HCT116 (cell line): ENCODE measurements around the gene SLCO2B1. TPM values are rescaled to one million over a fixed set of nuclear protein-coding genes. Genes with fewer than 3 reads are reported as not detected.

Experiments
- ATAC-seq: fragments of 200-7000 bp; cut with Tn5 transposase; 2 replicates; pipeline ENCODE4 v1.9.1; 2020; ENCODE audit warnings: mild to moderate bottlenecking, moderate library complexity
- BruUV-seq: library from RNA; stranded (reverse); fragments of 400-500 nt; replicated peaks from 2 replicates; lab custom pipeline; 2021; lab: Mats Ljungman, UMichigan
- CTCF ChIA-PET: fragments of 300-600 bp; sonication (Branson Sonifier 250); formaldehyde crosslinking; loops from one replicate; lab custom pipeline; 2021; ENCODE audit warnings: antibody characterized with exemption; lab: Charles Lee
- POLR2A ChIA-PET: fragments of 300-600, 350-600 bp; sonication (Branson Sonifier 250); formaldehyde crosslinking; loops from one replicate; lab custom pipeline; 2021; ENCODE audit warnings: antibody characterized with exemption; lab: Charles Lee
- RAD21 ChIA-PET, 2 experiments: fragments of 300-600 bp; sonication (Branson Sonifier 250); formaldehyde crosslinking; loops; one replicate each; lab custom pipeline; 2023; ENCODE audit warnings: low total read pairs in 2 of 2; ENCODE audit not compliant: uncharacterized antibody in 2 of 2, unreplicated experiment in 2 of 2, low non-redundant PET in 1 of 2; lab: Charles Lee
- DNase-seq: peaks from one replicate; pipeline ENCODE4 v3.0.0-alpha.2; 2010; ENCODE audit warnings: low read depth, low spot score
- H2AFZ ChIP-seq: fragments of 200-600 bp; shearing (Covaris generic), sonication (generic); 2 replicates; pipeline ENCODE4 v1.6.1; 2017; ENCODE audit warnings: low read depth, mixed run types, mixed read lengths, antibody characterized with exemption, low read length; ENCODE audit not compliant: poor library complexity, severe bottlenecking
- H3K27ac ChIP-seq: 2 replicates; pipeline ENCODE4 v1.5.1; 2012; ENCODE audit warnings: low read depth, low read length
- H3K27me3 ChIP-seq: fragments of 200-600 bp; sonication (generic); 2 replicates; pipeline ENCODE4 v1.6.1; 2016; ENCODE audit warnings: mixed run types, low read length, mixed read lengths; ENCODE audit not compliant: insufficient read depth
- H3K36me3 ChIP-seq, 2 experiments: fragments of 200-500 bp in 1 of 2; fragments of 200-600 bp in 1 of 2; sonication (Bioruptor generic) in 1 of 2; sonication (generic) in 1 of 2; 2 replicates each; pipeline versions ENCODE4 v1.5.1 to v1.6.1; 2014 to 2016; ENCODE audit warnings: low read length in 2 of 2, inconsistent platforms in 1 of 2, mixed read lengths in 1 of 2, mixed run types in 1 of 2; ENCODE audit not compliant: insufficient read depth in 2 of 2, control insufficient read depth in 1 of 2
- H3K4me1 ChIP-seq, 2 experiments: fragments of 200-600 bp in 1 of 2; sonication (generic) in 1 of 2; 2 replicates each; pipeline versions ENCODE4 v1.5.1 to v1.6.1; 2012 to 2017; ENCODE audit warnings: low read length in 2 of 2, inconsistent platforms in 1 of 2, mild to moderate bottlenecking in 1 of 2, mixed read lengths in 1 of 2, mixed run types in 1 of 2, moderate library complexity in 1 of 2; ENCODE audit not compliant: insufficient read depth in 2 of 2, control insufficient read depth in 1 of 2
- H3K4me2 ChIP-seq: fragments of 200-600 bp; sonication (generic); 2 replicates; pipeline ENCODE4 v1.6.1; 2017; ENCODE audit warnings: mixed run types, low read length, mixed read lengths
- H3K4me3 ChIP-seq, 2 experiments: fragments of 200-600 bp in 1 of 2; sonication (generic) in 1 of 2; replicated peaks in 1 of 2; 2 replicates each; pipeline ENCODE4 v1.5.1; 2011 to 2016; ENCODE audit warnings: low read length in 2 of 2, control low read depth in 1 of 2, low read depth in 1 of 2, mild to moderate bottlenecking in 1 of 2, mixed read lengths in 1 of 2, mixed run types in 1 of 2
- H3K79me2 ChIP-seq: fragments of 200-600 bp; sonication (generic); 2 replicates; pipeline ENCODE4 v1.6.1; 2017; ENCODE audit warnings: mild to moderate bottlenecking, mixed run types, low read length, moderate library complexity, mixed read lengths; ENCODE audit not compliant: insufficient read depth
- H3K9ac ChIP-seq: fragments of 200-600 bp; sonication (generic); 2 replicates; pipeline ENCODE4 v1.6.1; 2016; ENCODE audit warnings: low read length, mixed read lengths
- H3K9me2 ChIP-seq: fragments of 200-600 bp; sonication (generic), shearing (Covaris generic); 2 replicates; pipeline ENCODE4 v1.6.1; 2017; ENCODE audit warnings: mixed run types, mild to moderate bottlenecking, moderate library complexity; ENCODE audit not compliant: insufficient read depth
- H3K9me3 ChIP-seq, 2 experiments: fragments of 200-500 bp in 1 of 2; fragments of 200-600 bp in 1 of 2; sonication (Bioruptor generic) in 1 of 2; sonication (generic) in 1 of 2; 2 replicates each; pipeline ENCODE4 v1.6.1; 2014 to 2017; ENCODE audit warnings: low read length in 2 of 2, mixed read lengths in 2 of 2, inconsistent platforms in 1 of 2, low read depth in 1 of 2, mild to moderate bottlenecking in 1 of 2, mixed run types in 1 of 2, moderate library complexity in 1 of 2; ENCODE audit not compliant: control insufficient read depth in 1 of 2, insufficient read depth in 1 of 2
- H4K20me1 ChIP-seq: fragments of 200-600 bp; sonication (generic), shearing (Covaris generic); 2 replicates; pipeline ENCODE4 v1.6.1; 2017; ENCODE audit warnings: mixed run types, mild to moderate bottlenecking, moderate library complexity; ENCODE audit not compliant: insufficient read depth
- CEBPB ChIP-seq: IDR thresholded peaks from 2 replicates; pipeline ENCODE4 v1.6.1; 2012; ENCODE audit warnings: low read depth
- EZH2 ChIP-seq: fragments of 200-600 bp; sonication (generic); IDR thresholded peaks from 2 replicates; pipeline ENCODE4 v1.6.1; 2017; ENCODE audit warnings: antibody characterized with exemption, mixed run types
- EZH2phosphoT487 ChIP-seq: fragments of 200-600 bp; IDR thresholded peaks from 2 replicates; pipeline ENCODE4 v1.6.1; 2018; ENCODE audit warnings: antibody characterized with exemption, borderline replicate concordance
- FOSL1 ChIP-seq: IDR thresholded peaks from 2 replicates; pipeline ENCODE4 v1.6.1; 2012; ENCODE audit warnings: low read depth
- JUND ChIP-seq: IDR thresholded peaks from 2 replicates; pipeline ENCODE4 v1.6.1; 2012
- POLR2A ChIP-seq: IDR thresholded peaks from 2 replicates; pipeline ENCODE4 v1.7.0; 2011; ENCODE audit warnings: borderline replicate concordance; ENCODE audit not compliant: insufficient read depth, insufficient read length; ENCODE audit errors: extremely low read depth
- SIN3A ChIP-seq: IDR thresholded peaks from 2 replicates; pipeline ENCODE4 v1.6.1; 2012; ENCODE audit warnings: low read depth
- SP1 ChIP-seq: IDR thresholded peaks from 2 replicates; pipeline ENCODE4 v1.6.1; 2012; ENCODE audit warnings: low read depth
- SRF ChIP-seq: IDR thresholded peaks from 2 replicates; pipeline ENCODE4 v1.6.1; 2012; ENCODE audit warnings: low read depth
- YY1 ChIP-seq: IDR thresholded peaks from 2 replicates; pipeline ENCODE4 v1.6.1; 2011; ENCODE audit warnings: low read length, low read depth, moderate library complexity, mild to moderate bottlenecking; ENCODE audit not compliant: insufficient replicate concordance; ENCODE audit errors: extremely low read depth
- ZFX ChIP-seq: fragments of 450-650 bp; IDR thresholded peaks from 2 replicates; pipeline ENCODE4 v1.6.1; 2017
- ZNF274 ChIP-seq: fragments of 200-500 bp; sonication (Bioruptor generic); IDR thresholded peaks from 2 replicates; pipeline ENCODE4 v1.6.1; 2014; ENCODE audit warnings: mild to moderate bottlenecking, low read depth, low read length, inconsistent platforms
- intact Hi-C: fragments of 100-400 bp; cut with micrococcal nuclease; formaldehyde crosslinking; loops from 2 replicates; pipeline ENCODE4 v1.10.0; 2022
- total RNA-seq: library from RNA; stranded (reverse); gene quantifications from one replicate; pipeline ENCODE4 v1.2.1, GENCODE V29; 2021; ENCODE audit not compliant: unreplicated experiment
- TF ChIP-seq, protein P1 (sequence below): IDR thresholded peaks from 2 replicates; pipeline ENCODE4 v1.6.1; 2012
- TF ChIP-seq, protein P2 (sequence below): IDR thresholded peaks from 2 replicates; pipeline ENCODE4 v1.6.1; 2012; ENCODE audit warnings: low read depth
- TF ChIP-seq, protein P3 (sequence below): IDR thresholded peaks from 2 replicates; pipeline ENCODE4 v1.6.1; 2011; ENCODE audit warnings: mild to moderate bottlenecking, low read length, moderate library complexity; ENCODE audit not compliant: insufficient replicate concordance; ENCODE audit errors: extremely low read depth
- TF ChIP-seq, protein P4 (sequence below): IDR thresholded peaks from 2 replicates; pipeline ENCODE4 v1.6.1; 2012
- TF ChIP-seq, protein P5 (sequence below), 3 experiments: fragments of 200-600 bp in 1 of 3; sonication (generic) in 1 of 3; IDR thresholded peaks in 2 of 3; conservative IDR thresholded peaks in 1 of 3; 2 replicates each; pipeline ENCODE4 v1.5.1; 2012 to 2017; ENCODE audit warnings: low read depth in 2 of 3, low read length in 2 of 3, antibody characterized with exemption in 1 of 3, borderline replicate concordance in 1 of 3, control low read depth in 1 of 3, mild to moderate bottlenecking in 1 of 3, mixed read lengths in 1 of 3, mixed run types in 1 of 3, moderate library complexity in 1 of 3; ENCODE audit not compliant: insufficient read depth in 1 of 3

Gene SLCO2B1
- total RNA-seq, 1 experiment from 2014 or later, result 0.81 TPM

DNA sequence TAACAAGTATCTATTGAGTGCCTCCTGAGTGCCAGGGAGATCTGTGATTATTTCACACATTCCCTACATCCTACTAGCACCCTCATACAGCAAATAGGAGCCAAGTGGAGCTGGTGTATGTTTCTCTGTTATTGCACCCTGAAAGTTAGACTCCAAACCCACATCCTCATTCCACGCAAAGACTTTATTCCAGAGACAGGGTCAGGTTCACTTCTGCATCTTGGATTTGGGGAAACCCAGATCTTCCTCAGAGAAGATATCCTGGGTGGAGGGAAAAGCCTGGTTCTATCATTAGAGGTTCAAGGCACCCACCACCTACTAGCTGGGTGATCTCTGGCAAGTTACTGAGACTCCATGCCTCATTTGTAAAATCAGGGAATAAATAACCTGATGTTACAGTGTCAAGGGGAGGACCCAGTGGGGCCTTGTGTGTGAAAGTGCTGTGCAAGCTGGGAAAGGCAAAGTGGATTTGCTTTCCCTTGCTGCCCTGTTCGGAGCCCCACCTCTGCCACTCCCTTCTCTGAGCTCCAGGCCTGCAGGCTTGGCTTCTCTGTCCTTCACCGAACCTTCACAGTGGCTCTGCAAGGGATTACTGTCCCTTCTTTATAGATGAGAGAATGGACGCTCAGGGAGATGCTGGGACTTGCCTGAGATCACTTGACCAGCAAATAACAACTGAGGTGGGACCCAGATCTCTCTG lies 991 bp upstream of the SLCO2B1 start:
- Histone ChIP-seq H3K36me3 (no peaks in the 10 kb centered on the region), H4K20me1 (no peaks in the 10 kb centered on the region), H3K27me3 (peaks cover 4% of the 10 kb centered on the region; the same call in 1 of the 2 replicates), H3K4me1 (no peaks in the 10 kb centered on the region), H3K4me3 (no peak overlapping the region), H3K79me2 (no peaks in the 10 kb centered on the region), H2AFZ (no peak overlapping the region), H3K9me3 (no peaks in the 10 kb centered on the region), H3K9ac (no peak overlapping the region), H3K9me2 (no peaks in the 10 kb centered on the region), H3K4me2 (no peak overlapping the region), H3K27ac (no peak overlapping the region)
- intact Hi-C loops, result no loop called here
- BruUV-seq, result no TSS peak
- DNase-seq, result no peak
- ChIA-PET CTCF (interaction anchor here (0.9 to 1.4 kb wide), 2 partner anchors 9 to 10 kb away, joined by 3 to 7 read pairs; no protein-coding TSS in a partner anchor), POLR2A (no interaction called here), RAD21 (no interaction called here)
- TF ChIP-seq FOSL1, result no peak
- TF ChIP-seq EZH2phosphoT487, result no peak
- no peak for TF ChIP-seq EZH2
- TF ChIP-seq, protein P1, sequence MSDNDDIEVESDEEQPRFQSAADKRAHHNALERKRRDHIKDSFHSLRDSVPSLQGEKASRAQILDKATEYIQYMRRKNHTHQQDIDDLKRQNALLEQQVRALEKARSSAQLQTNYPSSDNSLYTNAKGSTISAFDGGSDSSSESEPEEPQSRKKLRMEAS, result no peak
- TF ChIP-seq, protein P2, sequence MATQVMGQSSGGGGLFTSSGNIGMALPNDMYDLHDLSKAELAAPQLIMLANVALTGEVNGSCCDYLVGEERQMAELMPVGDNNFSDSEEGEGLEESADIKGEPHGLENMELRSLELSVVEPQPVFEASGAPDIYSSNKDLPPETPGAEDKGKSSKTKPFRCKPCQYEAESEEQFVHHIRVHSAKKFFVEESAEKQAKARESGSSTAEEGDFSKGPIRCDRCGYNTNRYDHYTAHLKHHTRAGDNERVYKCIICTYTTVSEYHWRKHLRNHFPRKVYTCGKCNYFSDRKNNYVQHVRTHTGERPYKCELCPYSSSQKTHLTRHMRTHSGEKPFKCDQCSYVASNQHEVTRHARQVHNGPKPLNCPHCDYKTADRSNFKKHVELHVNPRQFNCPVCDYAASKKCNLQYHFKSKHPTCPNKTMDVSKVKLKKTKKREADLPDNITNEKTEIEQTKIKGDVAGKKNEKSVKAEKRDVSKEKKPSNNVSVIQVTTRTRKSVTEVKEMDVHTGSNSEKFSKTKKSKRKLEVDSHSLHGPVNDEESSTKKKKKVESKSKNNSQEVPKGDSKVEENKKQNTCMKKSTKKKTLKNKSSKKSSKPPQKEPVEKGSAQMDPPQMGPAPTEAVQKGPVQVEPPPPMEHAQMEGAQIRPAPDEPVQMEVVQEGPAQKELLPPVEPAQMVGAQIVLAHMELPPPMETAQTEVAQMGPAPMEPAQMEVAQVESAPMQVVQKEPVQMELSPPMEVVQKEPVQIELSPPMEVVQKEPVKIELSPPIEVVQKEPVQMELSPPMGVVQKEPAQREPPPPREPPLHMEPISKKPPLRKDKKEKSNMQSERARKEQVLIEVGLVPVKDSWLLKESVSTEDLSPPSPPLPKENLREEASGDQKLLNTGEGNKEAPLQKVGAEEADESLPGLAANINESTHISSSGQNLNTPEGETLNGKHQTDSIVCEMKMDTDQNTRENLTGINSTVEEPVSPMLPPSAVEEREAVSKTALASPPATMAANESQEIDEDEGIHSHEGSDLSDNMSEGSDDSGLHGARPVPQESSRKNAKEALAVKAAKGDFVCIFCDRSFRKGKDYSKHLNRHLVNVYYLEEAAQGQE, result no peak
- no peak for TF ChIP-seq YY1
- TF ChIP-seq SRF, result no peak
- TF ChIP-seq JUND, result no peak
- TF ChIP-seq, protein P3, sequence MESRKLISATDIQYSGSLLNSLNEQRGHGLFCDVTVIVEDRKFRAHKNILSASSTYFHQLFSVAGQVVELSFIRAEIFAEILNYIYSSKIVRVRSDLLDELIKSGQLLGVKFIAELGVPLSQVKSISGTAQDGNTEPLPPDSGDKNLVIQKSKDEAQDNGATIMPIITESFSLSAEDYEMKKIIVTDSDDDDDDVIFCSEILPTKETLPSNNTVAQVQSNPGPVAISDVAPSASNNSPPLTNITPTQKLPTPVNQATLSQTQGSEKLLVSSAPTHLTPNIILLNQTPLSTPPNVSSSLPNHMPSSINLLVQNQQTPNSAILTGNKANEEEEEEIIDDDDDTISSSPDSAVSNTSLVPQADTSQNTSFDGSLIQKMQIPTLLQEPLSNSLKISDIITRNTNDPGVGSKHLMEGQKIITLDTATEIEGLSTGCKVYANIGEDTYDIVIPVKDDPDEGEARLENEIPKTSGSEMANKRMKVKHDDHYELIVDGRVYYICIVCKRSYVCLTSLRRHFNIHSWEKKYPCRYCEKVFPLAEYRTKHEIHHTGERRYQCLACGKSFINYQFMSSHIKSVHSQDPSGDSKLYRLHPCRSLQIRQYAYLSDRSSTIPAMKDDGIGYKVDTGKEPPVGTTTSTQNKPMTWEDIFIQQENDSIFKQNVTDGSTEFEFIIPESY, result no peak
- no peak for TF ChIP-seq POLR2A
- TF ChIP-seq CEBPB, result no peak
- no peak for TF ChIP-seq ZFX
- no peak for TF ChIP-seq ZNF274
- TF ChIP-seq, protein P4, sequence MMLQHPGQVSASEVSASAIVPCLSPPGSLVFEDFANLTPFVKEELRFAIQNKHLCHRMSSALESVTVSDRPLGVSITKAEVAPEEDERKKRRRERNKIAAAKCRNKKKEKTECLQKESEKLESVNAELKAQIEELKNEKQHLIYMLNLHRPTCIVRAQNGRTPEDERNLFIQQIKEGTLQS, result no peak
- TF ChIP-seq, protein P5, sequence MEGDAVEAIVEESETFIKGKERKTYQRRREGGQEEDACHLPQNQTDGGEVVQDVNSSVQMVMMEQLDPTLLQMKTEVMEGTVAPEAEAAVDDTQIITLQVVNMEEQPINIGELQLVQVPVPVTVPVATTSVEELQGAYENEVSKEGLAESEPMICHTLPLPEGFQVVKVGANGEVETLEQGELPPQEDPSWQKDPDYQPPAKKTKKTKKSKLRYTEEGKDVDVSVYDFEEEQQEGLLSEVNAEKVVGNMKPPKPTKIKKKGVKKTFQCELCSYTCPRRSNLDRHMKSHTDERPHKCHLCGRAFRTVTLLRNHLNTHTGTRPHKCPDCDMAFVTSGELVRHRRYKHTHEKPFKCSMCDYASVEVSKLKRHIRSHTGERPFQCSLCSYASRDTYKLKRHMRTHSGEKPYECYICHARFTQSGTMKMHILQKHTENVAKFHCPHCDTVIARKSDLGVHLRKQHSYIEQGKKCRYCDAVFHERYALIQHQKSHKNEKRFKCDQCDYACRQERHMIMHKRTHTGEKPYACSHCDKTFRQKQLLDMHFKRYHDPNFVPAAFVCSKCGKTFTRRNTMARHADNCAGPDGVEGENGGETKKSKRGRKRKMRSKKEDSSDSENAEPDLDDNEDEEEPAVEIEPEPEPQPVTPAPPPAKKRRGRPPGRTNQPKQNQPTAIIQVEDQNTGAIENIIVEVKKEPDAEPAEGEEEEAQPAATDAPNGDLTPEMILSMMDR (IDR thresholded peaks at IDR 0.05 in 2 of 3, conservative IDR thresholded peaks at IDR 0.05 in 1 of 3; ENCODE audit: borderline replicate concordance in 1 of 3, insufficient read depth in 1 of 3, low read depth in 2 of 3, low read length in 2 of 3), result no peak
- no peak for TF ChIP-seq SIN3A
- TF ChIP-seq SP1, result no peak
- no peak for ATAC-seq
